Measurements from ENCODE around the gene RCC1. TPM values are rescaled to one million over a fixed set of nuclear protein-coding genes. Genes with fewer than 3 reads are reported as not detected.

Gene RCC1
- total and polyA plus RNA-seq, 2 donors (not counting 1 experiment from before 2014, with no cell fraction given), result 16.4 to 63.6 TPM

GRCh38 chr1:28499553-28499952 is 6.3 kb upstream of the RCC1 start:
- no peak for DNase-seq (ENCODE audit: low read depth in 2 of 2)
- H3K27ac ChIP-seq (ENCODE audit: insufficient read depth, low read length), result no peak overlapping the region
- H2AFZ ChIP-seq (ENCODE audit: low read length), result no peak overlapping the region
- no peaks in the 10 kb centered on the region for H3K4me1 ChIP-seq (ENCODE audit: control insufficient read depth, extremely low read depth, insufficient read depth, low read length)
- H3K27me3 ChIP-seq (ENCODE audit: control insufficient read depth, insufficient read depth, low read length), result no peaks in the 10 kb centered on the region
- no peak overlapping the region for H3K9ac ChIP-seq (ENCODE audit: insufficient read depth, low read length)
- TF ChIP-seq EZH2 (IDR thresholded peaks at IDR 0.05; ENCODE audit: low read length, missing control alignments), result no peak
- TF ChIP-seq, protein P1, sequence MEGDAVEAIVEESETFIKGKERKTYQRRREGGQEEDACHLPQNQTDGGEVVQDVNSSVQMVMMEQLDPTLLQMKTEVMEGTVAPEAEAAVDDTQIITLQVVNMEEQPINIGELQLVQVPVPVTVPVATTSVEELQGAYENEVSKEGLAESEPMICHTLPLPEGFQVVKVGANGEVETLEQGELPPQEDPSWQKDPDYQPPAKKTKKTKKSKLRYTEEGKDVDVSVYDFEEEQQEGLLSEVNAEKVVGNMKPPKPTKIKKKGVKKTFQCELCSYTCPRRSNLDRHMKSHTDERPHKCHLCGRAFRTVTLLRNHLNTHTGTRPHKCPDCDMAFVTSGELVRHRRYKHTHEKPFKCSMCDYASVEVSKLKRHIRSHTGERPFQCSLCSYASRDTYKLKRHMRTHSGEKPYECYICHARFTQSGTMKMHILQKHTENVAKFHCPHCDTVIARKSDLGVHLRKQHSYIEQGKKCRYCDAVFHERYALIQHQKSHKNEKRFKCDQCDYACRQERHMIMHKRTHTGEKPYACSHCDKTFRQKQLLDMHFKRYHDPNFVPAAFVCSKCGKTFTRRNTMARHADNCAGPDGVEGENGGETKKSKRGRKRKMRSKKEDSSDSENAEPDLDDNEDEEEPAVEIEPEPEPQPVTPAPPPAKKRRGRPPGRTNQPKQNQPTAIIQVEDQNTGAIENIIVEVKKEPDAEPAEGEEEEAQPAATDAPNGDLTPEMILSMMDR (conservative IDR thresholded peaks at IDR 0.05 in 1 of 2, IDR thresholded peaks at IDR 0.05 in 1 of 2; ENCODE audit: low read depth in 1 of 2, low read length in 2 of 2), result no peak
- no peak overlapping the region for H3K4me2 ChIP-seq (ENCODE audit: extremely low read depth, insufficient read depth, low read length)
- no peaks in the 10 kb centered on the region for H3K79me2 ChIP-seq (ENCODE audit: control insufficient read depth, insufficient read depth, low read length)
- no peaks in the 10 kb centered on the region for H3K9me3 ChIP-seq (ENCODE audit: control insufficient read depth, insufficient read depth, low read depth, low read length)
- H4K20me1 ChIP-seq (ENCODE audit: control insufficient read depth, extremely low read depth, insufficient read depth, low read length), result no peaks in the 10 kb centered on the region
- H3K4me3 ChIP-seq (replicated peaks in 1 of 4; ENCODE audit: control extremely low read depth in 1 of 4, insufficient read depth in 1 of 4, low read depth in 3 of 4, low read length in 4 of 4), result no peak overlapping the region
- no peaks in the 10 kb centered on the region for H3K36me3 ChIP-seq (ENCODE audit: control insufficient read depth, insufficient read depth, low read length)

DNA sequence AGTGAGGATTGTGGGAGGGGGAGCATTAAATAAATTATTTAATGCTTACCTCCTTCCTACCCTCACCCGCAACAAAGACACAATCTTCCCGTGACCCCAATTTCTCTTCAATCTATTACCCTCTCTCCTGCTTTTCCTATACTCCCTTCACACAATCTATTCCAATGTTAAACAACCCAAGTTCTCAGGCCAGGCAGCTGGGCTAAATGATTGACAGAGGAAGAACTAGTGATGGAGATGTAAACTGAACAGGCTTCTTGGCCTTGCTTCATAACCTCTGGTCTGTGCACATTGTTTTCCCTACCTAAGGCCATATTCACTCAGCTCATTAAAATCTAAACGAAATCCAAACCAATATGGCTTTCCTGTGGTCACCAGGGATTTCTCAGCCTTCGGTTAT is 3.9 kb upstream of the RCC1 start:
- H3K4me2 ChIP-seq (ENCODE audit: extremely low read depth, insufficient read depth, low read length), result no peak overlapping the region
- DNase-seq (ENCODE audit: low read depth in 2 of 2), result no peak
- no peak for TF ChIP-seq EZH2 (IDR thresholded peaks at IDR 0.05; ENCODE audit: low read length, missing control alignments)
- TF ChIP-seq, protein P1 (conservative IDR thresholded peaks at IDR 0.05 in 1 of 2, IDR thresholded peaks at IDR 0.05 in 1 of 2; ENCODE audit: low read depth in 1 of 2, low read length in 2 of 2), result no peak
- H3K4me1 ChIP-seq (ENCODE audit: control insufficient read depth, extremely low read depth, insufficient read depth, low read length), result no peaks in the 10 kb centered on the region
- no peaks in the 10 kb centered on the region for H3K36me3 ChIP-seq (ENCODE audit: control insufficient read depth, insufficient read depth, low read length)
- no peaks in the 10 kb centered on the region for H3K27me3 ChIP-seq (ENCODE audit: control insufficient read depth, insufficient read depth, low read length)
- no peak overlapping the region for H3K4me3 ChIP-seq (replicated peaks in 1 of 4; ENCODE audit: control extremely low read depth in 1 of 4, insufficient read depth in 1 of 4, low read depth in 3 of 4, low read length in 4 of 4)
- no peak overlapping the region for H3K9ac ChIP-seq (ENCODE audit: insufficient read depth, low read length)
- no peak overlapping the region for H3K27ac ChIP-seq (ENCODE audit: insufficient read depth, low read length)
- H4K20me1 ChIP-seq (ENCODE audit: control insufficient read depth, extremely low read depth, insufficient read depth, low read length), result no peaks in the 10 kb centered on the region
- no peak overlapping the region for H2AFZ ChIP-seq (ENCODE audit: low read length)
- H3K79me2 ChIP-seq (ENCODE audit: control insufficient read depth, insufficient read depth, low read length), result peaks cover 11% of the 10 kb centered on the region
- H3K9me3 ChIP-seq (ENCODE audit: control insufficient read depth, insufficient read depth, low read depth, low read length), result no peaks in the 10 kb centered on the region

DNA sequence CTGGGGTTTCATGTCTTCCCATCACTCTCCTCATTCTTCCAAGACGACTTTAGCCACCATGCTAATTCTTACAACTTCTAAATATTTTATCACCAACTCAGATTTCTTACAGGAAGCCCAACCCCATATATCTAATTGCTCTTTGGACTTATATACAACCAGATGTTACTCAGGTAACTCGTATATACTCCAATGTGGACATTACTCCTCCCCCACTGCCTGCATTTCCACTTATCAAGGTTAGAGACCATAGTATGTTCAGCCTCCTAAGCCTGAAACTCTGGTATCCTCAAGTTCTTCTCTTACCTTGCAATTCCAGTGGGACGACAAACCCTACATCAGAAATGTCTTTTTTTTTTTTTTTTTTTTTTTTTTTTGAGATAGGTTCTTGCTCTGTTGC is 2.7 kb upstream of the RCC1 start:
- peaks cover under 1% of the 10 kb centered on the region for H3K36me3 ChIP-seq (ENCODE audit: control insufficient read depth, insufficient read depth, low read length)
- no peak overlapping the region for H3K27ac ChIP-seq (ENCODE audit: insufficient read depth, low read length)
- DNase-seq (ENCODE audit: low read depth in 2 of 2), result no peak
- no peaks in the 10 kb centered on the region for H4K20me1 ChIP-seq (ENCODE audit: control insufficient read depth, extremely low read depth, insufficient read depth, low read length)
- no peak overlapping the region for H3K4me3 ChIP-seq (replicated peaks in 1 of 4; ENCODE audit: control extremely low read depth in 1 of 4, insufficient read depth in 1 of 4, low read depth in 3 of 4, low read length in 4 of 4)
- no peaks in the 10 kb centered on the region for H3K4me1 ChIP-seq (ENCODE audit: control insufficient read depth, extremely low read depth, insufficient read depth, low read length)
- no peaks in the 10 kb centered on the region for H3K27me3 ChIP-seq (ENCODE audit: control insufficient read depth, insufficient read depth, low read length)
- no peaks in the 10 kb centered on the region for H3K9me3 ChIP-seq (ENCODE audit: control insufficient read depth, insufficient read depth, low read depth, low read length)
- H3K79me2 ChIP-seq (ENCODE audit: control insufficient read depth, insufficient read depth, low read length), result peaks cover 22% of the 10 kb centered on the region
- TF ChIP-seq, protein P1 (conservative IDR thresholded peaks at IDR 0.05 in 1 of 2, IDR thresholded peaks at IDR 0.05 in 1 of 2; ENCODE audit: low read depth in 1 of 2, low read length in 2 of 2), result no peak
- TF ChIP-seq EZH2 (IDR thresholded peaks at IDR 0.05; ENCODE audit: low read length, missing control alignments), result no peak
- no peak overlapping the region for H3K9ac ChIP-seq (ENCODE audit: insufficient read depth, low read length)
- no peak overlapping the region for H2AFZ ChIP-seq (ENCODE audit: low read length)
- no peak overlapping the region for H3K4me2 ChIP-seq (ENCODE audit: extremely low read depth, insufficient read depth, low read length)

All from fibroblast of lung (primary cell).